Activated T-helper 1 cell treated with anti-CD3 and anti-CD28 coated beads, Interleukin-12 subunit alpha, Interleukin-12 subunit beta, Interleukin-2, Interleukin-4 antibody, amounts not matched to agents 30 ng/mL and 10 ng/mL and 1 ng/mL, durations not matched to agents 14 hours and 24 hours and 36 hours (primary cell): ENCODE results near the gene THBS2. TPM values are rescaled to one million over a fixed set of nuclear protein-coding genes. Genes with fewer than 3 reads are reported as not detected.
"Not testable (repeated sequence)": the region's sequence is repeated elsewhere in the genome, so short reads cannot be mapped to it uniquely, and the experiment has no call there.

ENCODE experiments used
- DNase-seq: peaks from one replicate; pipeline ENCODE4 v3.0.0; 2021; ENCODE audit warnings: low spot score
- H3K27ac Mint-ChIP-seq: one replicate; pipeline ENCODE4 v1.8.0; 2021; ENCODE audit warnings: mild to moderate bottlenecking, mixed read lengths
- H3K27me3 Mint-ChIP-seq: one replicate; pipeline ENCODE4 v1.8.0; 2022; ENCODE audit warnings: mild to moderate bottlenecking, moderate library complexity, mixed read lengths; ENCODE audit not compliant: insufficient read depth
- H3K36me3 Mint-ChIP-seq: one replicate; pipeline ENCODE4 v1.8.0; 2021; ENCODE audit warnings: low read depth, mixed read lengths
- H3K4me1 Mint-ChIP-seq: one replicate; pipeline ENCODE4 v1.8.0; 2021; ENCODE audit warnings: low read depth, mixed read lengths
- H3K4me3 Mint-ChIP-seq: one replicate; pipeline ENCODE4 v1.8.0; 2021; ENCODE audit warnings: mild to moderate bottlenecking, moderate library complexity, mixed read lengths
- H3K9me3 Mint-ChIP-seq: one replicate; pipeline ENCODE4 v1.8.0; 2021; ENCODE audit warnings: mixed read lengths
- intact Hi-C: fragments of 100-400 bp; cut with micrococcal nuclease; formaldehyde crosslinking; loops from one replicate; pipeline ENCODE4 v1.15.1; 2024
- total RNA-seq: library from RNA; stranded (reverse); gene quantifications from 2 replicates; pipeline ENCODE4 v1.2.3, GENCODE V29; 2022

The THBS2 gene
- total RNA-seq, result not detected in 2 replicates

- H3K27me3 Mint-ChIP-seq, result peaks cover 41% of the 10 kb centered on the region
- H3K27ac Mint-ChIP-seq, result no peak within 1 kb of the TSS
- no peaks in the 10 kb centered on the region for H3K9me3 Mint-ChIP-seq
- intact Hi-C loops, result no loop called here
- H3K36me3 Mint-ChIP-seq, result no peaks in the 10 kb centered on the region
- no peak within 1 kb of the TSS for H3K4me3 Mint-ChIP-seq
- peaks cover 5% of the 10 kb centered on the region for H3K4me1 Mint-ChIP-seq
- no peak for DNase-seq
These were observed at the start of gene THBS2 for GRCh38 chr6:169253337-169254238. Gene THBS2 (minus strand): TSS chr6:169253846. CDS start chr6:169250784, 3,062 bp downstream.

- no peak overlapping the region for H3K4me3 Mint-ChIP-seq
- no peaks in the 10 kb centered on the region for H3K4me1 Mint-ChIP-seq
- H3K27me3 Mint-ChIP-seq, result no peaks in the 10 kb centered on the region
- H3K36me3 Mint-ChIP-seq, result no peaks in the 10 kb centered on the region
- no peak for DNase-seq
- no peaks in the 10 kb centered on the region for H3K9me3 Mint-ChIP-seq
- H3K27ac Mint-ChIP-seq, result no peak overlapping the region
- intact Hi-C loops, result no loop called here
These were observed 49.1 kb upstream of the THBS2 start for GRCh38 chr6:169302716-169303115.

- Mint-ChIP-seq H3K27me3 (no peaks in the 10 kb centered on the region), H3K4me3 (no peak overlapping the region), H3K9me3 (no peaks in the 10 kb centered on the region), H3K27ac (no peak overlapping the region), H3K4me1 (no peaks in the 10 kb centered on the region), H3K36me3 (no peaks in the 10 kb centered on the region)
- intact Hi-C loops, result no loop called here
- no peak for DNase-seq
These were observed 48.6 kb upstream of the THBS2 start for GRCh38 chr6:169302255-169302654.

GRCh38 chr6:169300916-169301315 lies 47.3 kb upstream of the THBS2 start:
- Mint-ChIP-seq H3K27ac (no peak overlapping the region), H3K4me3 (no peak overlapping the region), H3K36me3 (no peaks in the 10 kb centered on the region), H3K9me3 (no peaks in the 10 kb centered on the region), H3K4me1 (no peaks in the 10 kb centered on the region), H3K27me3 (no peaks in the 10 kb centered on the region)
- DNase-seq, result no peak
- intact Hi-C loops, result no loop called here

- DNase-seq, H3K4me1 Mint-ChIP-seq, H3K27ac Mint-ChIP-seq, intact Hi-C loops, H3K9me3 Mint-ChIP-seq, H3K36me3 Mint-ChIP-seq, H3K4me3 Mint-ChIP-seq, H3K27me3 Mint-ChIP-seq: not testable (repeated sequence)
These were observed 45.0 kb upstream of the THBS2 start for GRCh38 chr6:169298626-169299025.

GRCh38 chr6:169296622-169297021 lies 43.0 kb upstream of the THBS2 start:
- no peak overlapping the region for H3K4me3 Mint-ChIP-seq

GRCh38 chr6:169296170-169296569 lies 42.5 kb upstream of the THBS2 start:
- DNase-seq, result no peak
- Mint-ChIP-seq H3K4me3 (no peak overlapping the region), H3K36me3 (no peaks in the 10 kb centered on the region), H3K9me3 (no peaks in the 10 kb centered on the region), H3K27ac (no peak overlapping the region), H3K4me1 (no peaks in the 10 kb centered on the region), H3K27me3 (no peaks in the 10 kb centered on the region)
- intact Hi-C loops, result no loop called here

More at GRCh38 chr6:169296622-169297021, 43.0 kb upstream of the THBS2 start:
- no peaks in the 10 kb centered on the region for H3K4me1 Mint-ChIP-seq
- H3K27me3 Mint-ChIP-seq, result no peaks in the 10 kb centered on the region
- DNase-seq, result no peak
- H3K9me3 Mint-ChIP-seq, result no peaks in the 10 kb centered on the region
- H3K36me3 Mint-ChIP-seq, result no peaks in the 10 kb centered on the region
- no peak overlapping the region for H3K27ac Mint-ChIP-seq
- intact Hi-C loops, result no loop called here

- no peak for DNase-seq
- H3K36me3 Mint-ChIP-seq, result no peaks in the 10 kb centered on the region
- H3K9me3 Mint-ChIP-seq, result no peaks in the 10 kb centered on the region
These were observed 39.5 kb upstream of the THBS2 start for GRCh38 chr6:169293196-169293595.

GRCh38 chr6:169292338-169293124 lies 38.9 kb upstream of the THBS2 start:
- Mint-ChIP-seq H3K27me3 (no peaks in the 10 kb centered on the region), H3K27ac (no peak overlapping the region), H3K36me3 (no peaks in the 10 kb centered on the region)

More at GRCh38 chr6:169293196-169293595, 39.5 kb upstream of the THBS2 start:
- Mint-ChIP-seq H3K4me3 (no peak overlapping the region), H3K4me1 (no peaks in the 10 kb centered on the region), H3K27ac (no peak overlapping the region), H3K27me3 (no peaks in the 10 kb centered on the region)
- intact Hi-C loops, result no loop called here

GRCh38 chr6:169291646-169292337 lies 38.1 kb upstream of the THBS2 start:
- intact Hi-C loops, result no loop called here
- Mint-ChIP-seq H3K4me3 (no peak overlapping the region), H3K27me3 (no peaks in the 10 kb centered on the region), H3K36me3 (no peaks in the 10 kb centered on the region), H3K9me3 (no peaks in the 10 kb centered on the region), H3K27ac (no peak overlapping the region), H3K4me1 (no peaks in the 10 kb centered on the region)
- DNase-seq, result no peak

More at GRCh38 chr6:169292338-169293124, 38.9 kb upstream of the THBS2 start:
- H3K4me1 Mint-ChIP-seq, result no peaks in the 10 kb centered on the region
- no peak overlapping the region for H3K4me3 Mint-ChIP-seq
- no peaks in the 10 kb centered on the region for H3K9me3 Mint-ChIP-seq
- intact Hi-C loops, result no loop called here
- DNase-seq, result no peak

GRCh38 chr6:169291148-169291547 lies 37.5 kb upstream of the THBS2 start:
- intact Hi-C loops, result no loop called here
- Mint-ChIP-seq H3K9me3 (no peaks in the 10 kb centered on the region), H3K4me3 (no peak overlapping the region), H3K27ac (no peak overlapping the region), H3K4me1 (no peaks in the 10 kb centered on the region), H3K27me3 (no peaks in the 10 kb centered on the region), H3K36me3 (no peaks in the 10 kb centered on the region)
- no peak for DNase-seq

GRCh38 chr6:169289619-169290339 lies 36.1 kb upstream of the THBS2 start:
- H3K27ac Mint-ChIP-seq, result no peak overlapping the region
- no peaks in the 10 kb centered on the region for H3K9me3 Mint-ChIP-seq
- no peaks in the 10 kb centered on the region for H3K27me3 Mint-ChIP-seq
- intact Hi-C loops, result no loop called here
- no peak for DNase-seq
- H3K4me3 Mint-ChIP-seq, result no peak overlapping the region
- no peaks in the 10 kb centered on the region for H3K4me1 Mint-ChIP-seq
- H3K36me3 Mint-ChIP-seq, result no peaks in the 10 kb centered on the region
